ENCODE measurements around the gene DNAI1. TPM values are rescaled to one million over a fixed set of nuclear protein-coding genes. Genes with fewer than 3 reads are reported as not detected.
"Not testable (repeated sequence)": the region's sequence is repeated elsewhere in the genome, so short reads cannot be mapped to it uniquely, and the experiment has no call there.

The DNAI1 gene
- total RNA-seq, 1 experiment from 2014 or later = 1.1 TPM

- no peak for TF ChIP-seq JUND (IDR thresholded peaks at IDR 0.05)
- TF ChIP-seq, protein P1, sequence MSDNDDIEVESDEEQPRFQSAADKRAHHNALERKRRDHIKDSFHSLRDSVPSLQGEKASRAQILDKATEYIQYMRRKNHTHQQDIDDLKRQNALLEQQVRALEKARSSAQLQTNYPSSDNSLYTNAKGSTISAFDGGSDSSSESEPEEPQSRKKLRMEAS (IDR thresholded peaks at IDR 0.05) = no peak
- H3K27me3 ChIP-seq (ENCODE audit: insufficient read depth, low read length) = no peaks in the 10 kb centered on the region; the same call in 1 of the 2 replicates
- no peaks in the 10 kb centered on the region for H3K36me3 ChIP-seq (ENCODE audit: control insufficient read depth in 1 of 2, insufficient read depth in 2 of 2, low read length in 2 of 2)
- no peaks in the 10 kb centered on the region for H3K79me2 ChIP-seq (ENCODE audit: insufficient read depth, low read length)
- H3K4me1 ChIP-seq (ENCODE audit: control insufficient read depth in 1 of 2, insufficient read depth in 2 of 2, low read length in 2 of 2) = no peaks in the 10 kb centered on the region; a peak in 1 of 4 replicates
- no peaks in the 10 kb centered on the region for H3K9me3 ChIP-seq (ENCODE audit: control insufficient read depth in 1 of 2, insufficient read depth in 1 of 2, low read depth in 1 of 2, low read length in 2 of 2)
- ChIA-PET CTCF (no interaction called here), RAD21 (ENCODE audit: low non-redundant PET in 1 of 2, low total read pairs in 2 of 2, uncharacterized antibody in 2 of 2, unreplicated experiment in 2 of 2) (no interaction called here), POLR2A (no interaction called here)
- H3K4me3 ChIP-seq (replicated peaks in 1 of 2; ENCODE audit: low read depth in 1 of 2, low read length in 2 of 2) = no peak overlapping the region
- ATAC-seq (no peak), DNase-seq (ENCODE audit: low read depth, low spot score) (no peak)
- H3K27ac ChIP-seq (ENCODE audit: low read depth, low read length) = no peak overlapping the region
- H3K9ac ChIP-seq (ENCODE audit: low read length) = no peak overlapping the region
- no peaks in the 10 kb centered on the region for H4K20me1 ChIP-seq (ENCODE audit: insufficient read depth)
- no peaks in the 10 kb centered on the region for H3K9me2 ChIP-seq (ENCODE audit: insufficient read depth)
- intact Hi-C loops (cut with micrococcal nuclease) = no loop called here
- no peak overlapping the region for H2AFZ ChIP-seq (ENCODE audit: low read depth, low read length, poor library complexity, severe bottlenecking)
- H3K4me2 ChIP-seq (ENCODE audit: low read length) = no peak overlapping the region
- BruUV-seq (replicated peaks) = no TSS peak
These were observed 20.8 kb downstream of the DNAI1 start for GRCh38 chr9:34479431-34479866.

DNA sequence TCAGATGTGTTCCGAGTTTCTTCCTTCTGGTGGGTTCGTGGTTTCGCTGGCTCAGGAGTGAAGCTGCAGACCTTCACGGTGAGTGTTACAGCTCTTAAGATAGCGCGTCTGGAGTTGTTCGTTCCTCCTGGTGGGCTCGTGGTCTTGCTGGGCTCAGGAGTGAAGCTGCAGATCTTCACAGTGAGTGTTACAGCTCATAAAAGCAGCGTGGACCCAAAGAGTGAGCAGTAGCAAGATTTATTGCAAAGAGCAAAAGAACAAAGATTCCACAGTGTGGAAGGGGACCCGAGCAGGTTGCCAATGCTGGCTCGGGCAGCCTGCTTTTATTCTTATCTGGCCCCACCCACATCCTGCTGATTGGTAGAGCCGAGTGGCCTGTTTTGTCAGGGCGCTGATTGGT is 23.0 kb downstream of the DNAI1 start:
- intact Hi-C loops (cut with micrococcal nuclease); H3K9ac ChIP-seq (ENCODE audit: low read length); H3K36me3 ChIP-seq (ENCODE audit: control insufficient read depth in 1 of 2, insufficient read depth in 2 of 2, low read length in 2 of 2); H2AFZ ChIP-seq (ENCODE audit: low read depth, low read length, poor library complexity, severe bottlenecking); ATAC-seq; H3K27ac ChIP-seq (ENCODE audit: low read depth, low read length); POLR2A ChIA-PET; H3K4me1 ChIP-seq (ENCODE audit: control insufficient read depth in 1 of 2, insufficient read depth in 2 of 2, low read length in 2 of 2); H3K4me2 ChIP-seq (ENCODE audit: low read length); DNase-seq (ENCODE audit: low read depth, low spot score); H3K9me3 ChIP-seq (ENCODE audit: control insufficient read depth in 1 of 2, insufficient read depth in 1 of 2, low read depth in 1 of 2, low read length in 2 of 2); BruUV-seq (replicated peaks); H4K20me1 ChIP-seq (ENCODE audit: insufficient read depth); H3K79me2 ChIP-seq (ENCODE audit: insufficient read depth, low read length); RAD21 ChIA-PET (ENCODE audit: low non-redundant PET in 1 of 2, low total read pairs in 2 of 2, uncharacterized antibody in 2 of 2, unreplicated experiment in 2 of 2); CTCF ChIA-PET; H3K4me3 ChIP-seq (replicated peaks in 1 of 2; ENCODE audit: low read depth in 1 of 2, low read length in 2 of 2); H3K9me2 ChIP-seq (ENCODE audit: insufficient read depth); H3K27me3 ChIP-seq (ENCODE audit: insufficient read depth, low read length): not testable (repeated sequence)

DNA sequence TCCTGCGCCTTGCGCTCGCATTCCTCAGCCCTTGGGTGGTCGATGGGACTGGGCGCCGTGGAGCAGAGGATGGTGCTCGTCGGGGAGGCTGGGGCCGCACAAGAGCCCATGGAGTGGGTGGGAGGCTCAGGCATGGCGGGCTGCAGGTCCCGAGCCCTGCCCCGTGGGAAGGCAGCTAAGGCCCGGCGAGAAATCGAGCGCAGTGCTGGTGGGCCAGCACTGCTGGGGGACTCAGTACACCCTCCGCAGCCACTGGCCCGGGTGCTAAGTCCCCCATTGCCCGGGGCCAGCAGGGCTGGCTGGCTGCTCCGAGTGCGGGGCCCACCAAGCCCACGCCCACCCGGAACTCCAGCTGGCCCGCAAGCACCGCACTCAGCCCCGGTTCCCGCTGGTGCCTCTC is 24.1 kb downstream of the DNAI1 start:
- H3K4me1 ChIP-seq (ENCODE audit: control insufficient read depth in 1 of 2, insufficient read depth in 2 of 2, low read length in 2 of 2); H3K4me2 ChIP-seq (ENCODE audit: low read length); ATAC-seq; BruUV-seq (replicated peaks); H3K36me3 ChIP-seq (ENCODE audit: control insufficient read depth in 1 of 2, insufficient read depth in 2 of 2, low read length in 2 of 2); H3K27me3 ChIP-seq (ENCODE audit: insufficient read depth, low read length); POLR2A ChIA-PET; H4K20me1 ChIP-seq (ENCODE audit: insufficient read depth); H3K9me2 ChIP-seq (ENCODE audit: insufficient read depth); H2AFZ ChIP-seq (ENCODE audit: low read depth, low read length, poor library complexity, severe bottlenecking); CTCF ChIA-PET; H3K79me2 ChIP-seq (ENCODE audit: insufficient read depth, low read length); H3K4me3 ChIP-seq (replicated peaks in 1 of 2; ENCODE audit: low read depth in 1 of 2, low read length in 2 of 2); DNase-seq (ENCODE audit: low read depth, low spot score); intact Hi-C loops (cut with micrococcal nuclease); H3K9me3 ChIP-seq (ENCODE audit: control insufficient read depth in 1 of 2, insufficient read depth in 1 of 2, low read depth in 1 of 2, low read length in 2 of 2); H3K27ac ChIP-seq (ENCODE audit: low read depth, low read length); H3K9ac ChIP-seq (ENCODE audit: low read length); RAD21 ChIA-PET (ENCODE audit: low non-redundant PET in 1 of 2, low total read pairs in 2 of 2, uncharacterized antibody in 2 of 2, unreplicated experiment in 2 of 2): not testable (repeated sequence)
